Endothelial cell of umbilical vein (primary cell): ENCODE measurements around the gene NUTF2. TPM values are rescaled to one million over a fixed set of nuclear protein-coding genes. Genes with fewer than 3 reads are reported as not detected.

Source experiments
- BruUV-seq: library from RNA; stranded (reverse); fragments of 400-500 nt; replicated peaks from 2 replicates; lab custom pipeline; 2021; lab: Mats Ljungman, UMichigan
- CTCF ChIA-PET: fragments of 300-600, 350-600 bp; sonication (Branson Sonifier 250); formaldehyde crosslinking; loops from one replicate; lab custom pipeline; 2021; ENCODE audit warnings: antibody characterized with exemption, inconsistent platforms; lab: Charles Lee
- POLR2A ChIA-PET: fragments of 300-600, 350-600 bp; sonication (Branson Sonifier 250); formaldehyde crosslinking; loops from one replicate; lab custom pipeline; 2021; ENCODE audit warnings: antibody characterized with exemption, inconsistent platforms; lab: Charles Lee
- DNase-seq: peaks from one replicate; pipeline ENCODE4 v3.0.0-alpha.2; 2011; ENCODE audit warnings: low read depth, low spot score
- FAIRE-seq: peaks from 2 replicates; lab custom pipeline; 2011; peaks lifted over from hg19 to GRCh38; lab: Jason Lieb, UNC
- H2AFZ ChIP-seq: 2 replicates; pipeline ENCODE4 v1.6.0; 2012; ENCODE audit warnings: low read depth, low read length, control low read depth, inconsistent platforms
- H3K27ac ChIP-seq: 2 replicates; pipeline ENCODE4 v1.5.1; 2011; ENCODE audit warnings: low read depth, mild to moderate bottlenecking, control low read depth, low read length, moderate library complexity; ENCODE audit not compliant: insufficient read depth
- H3K27me3 ChIP-seq, 2 experiments: 2 replicates each; pipeline versions ENCODE4 v1.6.0 to v1.6.1; 2011; ENCODE audit warnings: low read length in 2 of 2, mixed read lengths in 1 of 2; ENCODE audit not compliant: control insufficient read depth in 2 of 2, insufficient read depth in 2 of 2
- H3K36me3 ChIP-seq, 2 experiments: 2 replicates in 1 of 2; 3 replicates in 1 of 2; pipeline ENCODE4 v1.5.1; 2011; ENCODE audit warnings: low read length in 2 of 2, mild to moderate bottlenecking in 1 of 2, moderate library complexity in 1 of 2; ENCODE audit not compliant: control insufficient read depth in 2 of 2, insufficient read depth in 2 of 2; ENCODE audit errors: extremely low read depth in 1 of 2
- H3K4me1 ChIP-seq: 3 replicates; pipeline ENCODE4 v1.5.1; 2011; ENCODE audit warnings: mild to moderate bottlenecking, low read length; ENCODE audit not compliant: control insufficient read depth, insufficient read depth; ENCODE audit errors: extremely low read depth
- H3K4me2 ChIP-seq: 2 replicates; pipeline ENCODE4 v1.6.1; 2011; ENCODE audit warnings: low read length, control low read depth, mixed read lengths; ENCODE audit not compliant: insufficient read depth
- H3K4me3 ChIP-seq, 3 experiments: fragments of 200-600 bp in 1 of 3; sonication (generic), shearing (Covaris generic) in 1 of 3; replicated peaks in 1 of 3; 2 replicates each; pipeline ENCODE4 v1.5.1; 2011 to 2016; ENCODE audit warnings: control low read depth in 3 of 3, low read length in 3 of 3, mild to moderate bottlenecking in 2 of 3, inconsistent platforms in 1 of 3, low read depth in 1 of 3, moderate library complexity in 1 of 3; ENCODE audit not compliant: insufficient read depth in 1 of 3
- H3K79me2 ChIP-seq: 2 replicates; pipeline ENCODE4 v1.6.0; 2012; ENCODE audit warnings: low read length, inconsistent platforms; ENCODE audit not compliant: control insufficient read depth, insufficient read depth
- H3K9ac ChIP-seq: replicated peaks from 2 replicates; pipeline ENCODE3; 2011; ENCODE audit warnings: low read length, control low read depth; ENCODE audit not compliant: insufficient read depth; ENCODE audit errors: extremely low read depth
- H3K9me1 ChIP-seq: replicated peaks from 3 replicates; pipeline ENCODE4 v1.6.0; 2011; ENCODE audit warnings: mild to moderate bottlenecking, low read length; ENCODE audit not compliant: control insufficient read depth, insufficient read depth; ENCODE audit errors: extremely low read depth
- H3K9me3 ChIP-seq: replicated peaks from 2 replicates; pipeline ENCODE4 v1.5.1; 2012; ENCODE audit warnings: low read length, inconsistent platforms; ENCODE audit not compliant: control insufficient read depth, insufficient read depth
- H4K20me1 ChIP-seq: replicated peaks from 2 replicates; pipeline ENCODE3; 2011; ENCODE audit warnings: mild to moderate bottlenecking, low read length; ENCODE audit not compliant: control insufficient read depth, insufficient read depth; ENCODE audit errors: extremely low read depth
- EZH2 ChIP-seq: IDR thresholded peaks from 2 replicates; pipeline ENCODE4 v1.6.1; 2012; ENCODE audit warnings: borderline replicate concordance, low read depth, mild to moderate bottlenecking, moderate library complexity, low read length, inconsistent platforms; ENCODE audit not compliant: severe bottlenecking
- FOS ChIP-seq: IDR thresholded peaks from 2 replicates; pipeline ENCODE4 v1.6.1; 2011; ENCODE audit warnings: mild to moderate bottlenecking, low read length, moderate library complexity, borderline replicate concordance; ENCODE audit not compliant: insufficient read depth
- GATA2 ChIP-seq: IDR thresholded peaks from 2 replicates; pipeline ENCODE4 v1.7.0; 2011; ENCODE audit warnings: low read depth, mild to moderate bottlenecking, moderate library complexity, mixed read lengths, low read length; ENCODE audit not compliant: insufficient read length, insufficient read depth
- JUN ChIP-seq: IDR thresholded peaks from 2 replicates; pipeline ENCODE4 v1.6.1; 2011; ENCODE audit warnings: borderline replicate concordance, low read depth; ENCODE audit not compliant: insufficient read length, insufficient read depth
- MAX ChIP-seq: IDR thresholded peaks from 2 replicates; pipeline ENCODE4 v1.6.1; 2011; ENCODE audit not compliant: insufficient read depth, insufficient read length
- MYC ChIP-seq: IDR thresholded peaks from one replicate; pipeline ENCODE4 v1.6.1; 2011; ENCODE audit warnings: mild to moderate bottlenecking, low read depth, low read length
- POLR2A ChIP-seq: IDR thresholded peaks from 2 replicates; pipeline ENCODE4 v1.6.1; 2012; ENCODE audit warnings: low read depth, mild to moderate bottlenecking, control low read depth, low read length
- POLR2AphosphoS5 ChIP-seq: IDR thresholded peaks from 2 replicates; pipeline ENCODE4 v1.6.1; 2012; ENCODE audit warnings: low read depth, mild to moderate bottlenecking, control low read depth, low read length, moderate library complexity; ENCODE audit not compliant: insufficient read depth
- dilution Hi-C: fragments of 300-500 bp; cut with MboI; formaldehyde crosslinking; loops from one replicate; pipeline ENCODE4 v1.15.0; 2019; ENCODE audit warnings: low sequenced_read_pairs; ENCODE audit not compliant: extremely low pct_ligation_motif_present
- intact Hi-C: fragments of 100-400 bp; cut with micrococcal nuclease; formaldehyde crosslinking; loops from one replicate; pipeline ENCODE4 v1.10.0; 2022
- polyA plus RNA-seq, 4 experiments: library from polyadenylated mRNA; depleted of rRNA in 3 of 4; stranded (reverse) in 3 of 4; unstranded in 1 of 4; fragments of >200 nt; gene quantifications; 2 replicates each; pipeline versions ENCODE4 v1.2.1 to v1.2.3, GENCODE V29; 2011 to 2012; ENCODE audit warnings: missing spikeins in 1 of 4
- total RNA-seq: library from RNA; stranded (reverse); gene quantifications from 2 replicates; pipeline ENCODE4 v1.2.3, GENCODE V29; 2021
- TF ChIP-seq, protein P1 (sequence below), 2 donors: IDR thresholded peaks; 1 replicate in 1 of 2; 2 replicates in 1 of 2; pipeline ENCODE4 v1.5.1; 2011; ENCODE audit warnings: low read length in 2 of 2, mild to moderate bottlenecking in 2 of 2, moderate library complexity in 2 of 2, control low read depth in 1 of 2, inconsistent platforms in 1 of 2, low read depth in 1 of 2; ENCODE audit not compliant: insufficient read depth in 1 of 2; ENCODE audit errors: extremely low read depth in 1 of 2

Gene NUTF2
- total and polyA plus RNA-seq, 2 donors (not counting 3 experiments of a cell fraction or from before 2014, with no cell fraction given) = 208 to 273 TPM

DNA sequence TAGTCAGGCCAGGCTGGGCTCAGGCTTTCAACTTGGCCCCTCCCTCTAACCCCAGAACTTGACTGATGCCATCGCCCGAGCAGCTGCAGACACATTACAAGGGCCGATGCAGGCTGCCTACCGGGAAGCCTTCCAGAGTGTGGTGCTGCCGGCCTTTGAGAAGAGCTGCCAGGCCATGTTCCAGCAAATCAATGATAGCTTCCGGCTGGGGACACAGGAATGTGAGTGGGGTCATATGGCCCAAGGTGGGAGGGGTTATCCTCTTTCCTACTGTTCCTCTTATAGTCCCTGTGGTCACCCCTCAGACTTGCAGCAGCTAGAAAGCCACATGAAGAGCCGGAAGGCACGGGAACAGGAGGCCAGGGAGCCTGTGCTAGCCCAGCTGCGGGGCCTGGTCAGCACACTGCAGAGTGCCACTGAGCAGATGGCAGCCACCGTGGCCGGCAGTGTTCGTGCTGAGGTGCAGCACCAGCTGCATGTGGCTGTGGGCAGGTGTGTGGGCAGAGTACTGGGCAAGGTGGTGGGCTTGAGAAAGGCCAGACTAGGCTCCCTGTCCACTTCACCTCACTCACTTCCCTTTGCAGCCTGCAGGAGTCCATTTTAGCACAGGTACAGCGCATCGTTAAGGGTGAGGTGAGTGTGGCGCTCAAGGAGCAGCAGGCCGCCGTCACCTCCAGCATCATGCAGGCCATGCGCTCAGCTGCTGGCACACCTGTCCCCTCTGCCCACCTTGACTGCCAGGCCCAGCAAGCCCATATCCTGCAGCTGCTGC lies 35.8 kb downstream of the NUTF2 start:
- H3K27me3 ChIP-seq = no peaks in the 10 kb centered on the region
- no peaks in the 10 kb centered on the region for H3K9me1 ChIP-seq
- no peaks in the 10 kb centered on the region for H3K9me3 ChIP-seq
- no TSS peak for BruUV-seq
- no peak overlapping the region for H3K4me2 ChIP-seq
- DNase-seq (no peak), FAIRE-seq (no peak)
- H4K20me1 ChIP-seq = no peaks in the 10 kb centered on the region
- dilution Hi-C loops (no loop called here), intact Hi-C loops (loop anchor here (1.0 to 5.0 kb wide), 3 partner anchors 46 to 180 kb away; no protein-coding TSS in a partner anchor)
- H3K9ac ChIP-seq = no peak overlapping the region
- TF ChIP-seq GATA2 = no peak
- no peaks in the 10 kb centered on the region for H3K4me1 ChIP-seq
- no peak overlapping the region for H2AFZ ChIP-seq
- ChIA-PET POLR2A (interaction anchor here (0.6 kb wide), 1 partner anchor 11 kb away, joined by 3 read pairs; the partner anchor contains the start of gene PSKH1), CTCF (interaction anchor here (0.7 to 5.4 kb wide), 19 partner anchors 8 to 361 kb away, joined by 3 to 106 read pairs (median 13); partner anchors contain the start of genes CTRL, EDC4, PSKH1 and PSMB10)
- H3K27ac ChIP-seq = no peak overlapping the region
- no peak overlapping the region for H3K4me3 ChIP-seq
- peaks cover 14 to 83% of the 10 kb centered on the region in 2 experiments for H3K36me3 ChIP-seq
- H3K79me2 ChIP-seq = no peaks in the 10 kb centered on the region

DNA sequence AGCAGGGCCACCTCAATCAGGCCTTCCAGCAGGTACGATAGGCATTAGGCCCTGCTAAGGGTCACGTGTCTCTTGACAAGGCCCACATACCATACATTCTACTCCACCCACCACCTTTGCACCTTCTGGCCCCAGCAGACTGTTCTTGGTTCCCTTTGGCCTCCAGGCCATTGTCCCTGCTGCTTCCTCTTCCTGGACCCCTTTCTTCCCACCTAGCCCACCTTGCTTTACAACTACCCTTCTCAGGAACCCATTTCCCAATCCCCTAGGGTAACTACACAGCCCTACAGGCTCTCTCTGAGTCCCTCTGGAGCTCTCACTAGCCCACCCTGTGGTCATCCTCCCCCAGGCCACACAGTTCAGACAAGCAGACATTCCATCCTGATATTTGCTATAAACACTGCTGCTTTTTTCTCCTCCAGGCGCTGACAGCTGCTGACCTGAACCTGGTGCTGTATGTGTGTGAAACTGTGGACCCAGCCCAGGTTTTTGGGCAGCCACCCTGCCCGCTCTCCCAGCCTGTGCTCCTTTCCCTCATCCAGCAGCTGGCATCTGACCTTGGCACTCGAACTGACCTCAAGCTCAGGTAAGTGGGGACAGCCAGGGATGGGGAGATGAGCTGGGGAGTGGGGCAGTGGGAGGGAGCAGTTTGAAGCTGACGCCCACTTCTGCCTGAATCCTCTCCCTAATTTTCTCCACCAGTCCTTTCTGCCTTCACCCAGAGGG lies 36.6 kb downstream of the NUTF2 start:
- no peak overlapping the region for H3K4me2 ChIP-seq
- no peaks in the 10 kb centered on the region for H3K9me1 ChIP-seq
- H3K27ac ChIP-seq = no peak overlapping the region
- no peak overlapping the region for H3K9ac ChIP-seq
- ChIA-PET POLR2A (no interaction called here), CTCF (interaction anchor here (0.7 to 5.4 kb wide), 34 partner anchors 9 to 362 kb away, joined by 3 to 106 read pairs (median 6); partner anchors contain the start of genes CTRL, EDC4, NUTF2 and PSKH1)
- no peak overlapping the region for H2AFZ ChIP-seq
- H3K4me3 ChIP-seq = no peak overlapping the region
- no peak for TF ChIP-seq EZH2
- no peak for TF ChIP-seq GATA2
- no peak for TF ChIP-seq JUN
- TF ChIP-seq POLR2AphosphoS5 = no peak
- TF ChIP-seq MYC = no peak
- TF ChIP-seq, protein P1, sequence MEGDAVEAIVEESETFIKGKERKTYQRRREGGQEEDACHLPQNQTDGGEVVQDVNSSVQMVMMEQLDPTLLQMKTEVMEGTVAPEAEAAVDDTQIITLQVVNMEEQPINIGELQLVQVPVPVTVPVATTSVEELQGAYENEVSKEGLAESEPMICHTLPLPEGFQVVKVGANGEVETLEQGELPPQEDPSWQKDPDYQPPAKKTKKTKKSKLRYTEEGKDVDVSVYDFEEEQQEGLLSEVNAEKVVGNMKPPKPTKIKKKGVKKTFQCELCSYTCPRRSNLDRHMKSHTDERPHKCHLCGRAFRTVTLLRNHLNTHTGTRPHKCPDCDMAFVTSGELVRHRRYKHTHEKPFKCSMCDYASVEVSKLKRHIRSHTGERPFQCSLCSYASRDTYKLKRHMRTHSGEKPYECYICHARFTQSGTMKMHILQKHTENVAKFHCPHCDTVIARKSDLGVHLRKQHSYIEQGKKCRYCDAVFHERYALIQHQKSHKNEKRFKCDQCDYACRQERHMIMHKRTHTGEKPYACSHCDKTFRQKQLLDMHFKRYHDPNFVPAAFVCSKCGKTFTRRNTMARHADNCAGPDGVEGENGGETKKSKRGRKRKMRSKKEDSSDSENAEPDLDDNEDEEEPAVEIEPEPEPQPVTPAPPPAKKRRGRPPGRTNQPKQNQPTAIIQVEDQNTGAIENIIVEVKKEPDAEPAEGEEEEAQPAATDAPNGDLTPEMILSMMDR (IDR thresholded peaks at IDR 0.05; ENCODE audit: extremely low read depth in 1 of 2, insufficient read depth in 1 of 2, low read depth in 1 of 2, low read length in 2 of 2) = no peak
- TF ChIP-seq POLR2A = no peak
- TF ChIP-seq MAX = no peak
- no peak for TF ChIP-seq FOS
- H3K4me1 ChIP-seq = no peaks in the 10 kb centered on the region
- no peaks in the 10 kb centered on the region for H3K9me3 ChIP-seq
- H4K20me1 ChIP-seq = no peaks in the 10 kb centered on the region
- no peaks in the 10 kb centered on the region for H3K27me3 ChIP-seq
- H3K36me3 ChIP-seq = peaks cover 10 to 75% of the 10 kb centered on the region in 2 experiments
- dilution Hi-C loops = no loop called here
- no peak for FAIRE-seq
- no peaks in the 10 kb centered on the region for H3K79me2 ChIP-seq
- no TSS peak for BruUV-seq
- intact Hi-C loops = loop anchor here (1.0 to 5.0 kb wide), 3 partner anchors 45 to 179 kb away; no protein-coding TSS in a partner anchor
- DNase-seq = no peak
